Measurements from ENCODE around the gene RXYLT1. TPM values are rescaled to one million over a fixed set of nuclear protein-coding genes. Genes with fewer than 3 reads are reported as not detected.

The RXYLT1 gene
- total RNA-seq, 1 donor = 20.7 TPM

DNA sequence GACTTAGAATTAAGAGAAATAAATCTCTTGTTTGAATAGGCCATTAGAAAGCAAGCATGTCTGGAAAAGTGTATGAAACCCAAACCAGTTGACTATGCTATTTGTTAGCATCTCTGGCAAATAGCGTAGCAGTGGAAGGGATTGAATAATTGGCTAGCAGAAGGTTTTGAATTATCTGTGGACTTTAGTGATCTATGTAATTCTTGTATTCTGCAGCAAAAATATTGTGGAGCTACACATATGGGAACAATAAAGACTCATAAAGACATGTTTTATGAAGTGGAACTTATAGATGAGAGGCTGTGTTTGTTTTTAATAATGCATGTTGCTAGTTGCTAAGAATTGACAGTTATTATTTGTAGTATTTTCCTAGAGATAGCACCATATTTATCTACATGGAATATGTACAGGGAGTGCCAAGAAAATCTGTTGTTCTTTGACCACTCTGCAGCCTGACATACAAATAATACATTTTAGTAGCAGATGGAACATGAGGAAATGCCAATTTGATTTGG is 69.5 kb downstream of the RXYLT1 start:
- H3K4me3 ChIP-seq (ENCODE audit: low read depth, low read length) = no peak overlapping the region
- DNase-seq (ENCODE audit: low read depth) = no peak
- TF ChIP-seq, protein P1, sequence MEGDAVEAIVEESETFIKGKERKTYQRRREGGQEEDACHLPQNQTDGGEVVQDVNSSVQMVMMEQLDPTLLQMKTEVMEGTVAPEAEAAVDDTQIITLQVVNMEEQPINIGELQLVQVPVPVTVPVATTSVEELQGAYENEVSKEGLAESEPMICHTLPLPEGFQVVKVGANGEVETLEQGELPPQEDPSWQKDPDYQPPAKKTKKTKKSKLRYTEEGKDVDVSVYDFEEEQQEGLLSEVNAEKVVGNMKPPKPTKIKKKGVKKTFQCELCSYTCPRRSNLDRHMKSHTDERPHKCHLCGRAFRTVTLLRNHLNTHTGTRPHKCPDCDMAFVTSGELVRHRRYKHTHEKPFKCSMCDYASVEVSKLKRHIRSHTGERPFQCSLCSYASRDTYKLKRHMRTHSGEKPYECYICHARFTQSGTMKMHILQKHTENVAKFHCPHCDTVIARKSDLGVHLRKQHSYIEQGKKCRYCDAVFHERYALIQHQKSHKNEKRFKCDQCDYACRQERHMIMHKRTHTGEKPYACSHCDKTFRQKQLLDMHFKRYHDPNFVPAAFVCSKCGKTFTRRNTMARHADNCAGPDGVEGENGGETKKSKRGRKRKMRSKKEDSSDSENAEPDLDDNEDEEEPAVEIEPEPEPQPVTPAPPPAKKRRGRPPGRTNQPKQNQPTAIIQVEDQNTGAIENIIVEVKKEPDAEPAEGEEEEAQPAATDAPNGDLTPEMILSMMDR (IDR thresholded peaks at IDR 0.05; ENCODE audit: insufficient read depth, low read depth, low read length) = no peak

DNA sequence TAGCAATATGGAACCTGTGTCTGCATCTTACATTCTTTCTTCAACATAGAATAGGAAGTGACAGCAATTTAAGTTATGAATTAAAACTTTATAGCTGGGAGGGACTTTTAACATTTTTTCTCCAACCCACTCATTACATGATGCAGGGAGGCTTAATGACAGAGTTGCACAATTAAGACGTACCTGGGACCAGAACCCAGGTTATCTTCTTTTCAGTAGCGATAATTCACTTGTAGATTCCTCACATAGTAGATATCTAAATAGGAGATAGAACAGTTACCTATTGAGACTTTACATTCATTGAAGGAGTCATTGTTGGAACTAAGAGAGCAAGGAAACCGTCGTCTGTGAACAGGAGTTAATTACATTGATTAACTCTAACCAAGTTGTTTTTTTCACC is 69.9 kb downstream of the RXYLT1 start:
- H3K4me3 ChIP-seq (ENCODE audit: low read depth, low read length) = no peak overlapping the region
- TF ChIP-seq, protein P1 (IDR thresholded peaks at IDR 0.05; ENCODE audit: insufficient read depth, low read depth, low read length) = no peak
- no peak for DNase-seq (ENCODE audit: low read depth)

DNA sequence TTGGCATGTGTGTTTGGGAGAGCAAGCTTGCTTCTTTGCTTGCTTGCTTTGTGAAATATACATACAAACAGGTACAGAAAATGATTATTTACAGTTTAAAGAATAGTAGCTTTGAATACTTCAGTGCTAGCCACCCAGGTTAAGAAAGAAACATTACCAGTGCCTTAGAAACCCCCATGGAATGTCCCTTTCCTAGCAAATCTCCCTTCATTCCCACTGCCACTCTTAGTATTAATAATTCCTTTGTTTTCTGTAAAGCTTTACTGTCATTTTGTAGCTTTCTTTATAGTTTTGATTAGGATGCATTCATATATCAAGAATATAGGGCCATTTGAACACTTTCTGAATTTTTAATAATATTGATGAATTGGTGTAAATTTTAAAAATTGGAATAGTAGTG is 74.3 kb downstream of the RXYLT1 start:
- TF ChIP-seq, protein P1 (IDR thresholded peaks at IDR 0.05; ENCODE audit: insufficient read depth, low read depth, low read length) = no peak
- DNase-seq (ENCODE audit: low read depth) = no peak
- H3K4me3 ChIP-seq (ENCODE audit: low read depth, low read length) = no peak overlapping the region

DNA sequence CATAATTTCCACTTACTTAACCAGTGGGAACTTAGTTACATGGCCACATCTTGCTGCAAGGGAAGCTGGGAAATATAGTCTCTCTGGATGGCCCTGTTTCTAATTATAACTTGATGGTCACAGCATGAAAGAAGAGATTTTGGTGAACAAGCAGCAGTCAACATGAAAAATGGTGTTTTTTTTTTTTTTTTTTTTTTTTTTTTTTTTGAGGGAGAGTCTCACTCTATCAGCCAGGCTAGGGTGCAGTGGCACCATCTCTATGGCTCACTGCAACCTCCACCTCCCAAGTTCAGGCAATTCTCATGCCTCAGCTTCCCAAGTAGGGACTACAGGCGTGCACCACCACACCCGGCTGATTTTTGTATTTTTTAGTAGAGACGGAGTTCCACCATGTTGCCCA is 75.6 kb downstream of the RXYLT1 start:
- TF ChIP-seq, protein P1 (IDR thresholded peaks at IDR 0.05; ENCODE audit: insufficient read depth, low read depth, low read length) = no peak
- H3K4me3 ChIP-seq (ENCODE audit: low read depth, low read length) = no peak overlapping the region
- no peak for DNase-seq (ENCODE audit: low read depth)

DNA sequence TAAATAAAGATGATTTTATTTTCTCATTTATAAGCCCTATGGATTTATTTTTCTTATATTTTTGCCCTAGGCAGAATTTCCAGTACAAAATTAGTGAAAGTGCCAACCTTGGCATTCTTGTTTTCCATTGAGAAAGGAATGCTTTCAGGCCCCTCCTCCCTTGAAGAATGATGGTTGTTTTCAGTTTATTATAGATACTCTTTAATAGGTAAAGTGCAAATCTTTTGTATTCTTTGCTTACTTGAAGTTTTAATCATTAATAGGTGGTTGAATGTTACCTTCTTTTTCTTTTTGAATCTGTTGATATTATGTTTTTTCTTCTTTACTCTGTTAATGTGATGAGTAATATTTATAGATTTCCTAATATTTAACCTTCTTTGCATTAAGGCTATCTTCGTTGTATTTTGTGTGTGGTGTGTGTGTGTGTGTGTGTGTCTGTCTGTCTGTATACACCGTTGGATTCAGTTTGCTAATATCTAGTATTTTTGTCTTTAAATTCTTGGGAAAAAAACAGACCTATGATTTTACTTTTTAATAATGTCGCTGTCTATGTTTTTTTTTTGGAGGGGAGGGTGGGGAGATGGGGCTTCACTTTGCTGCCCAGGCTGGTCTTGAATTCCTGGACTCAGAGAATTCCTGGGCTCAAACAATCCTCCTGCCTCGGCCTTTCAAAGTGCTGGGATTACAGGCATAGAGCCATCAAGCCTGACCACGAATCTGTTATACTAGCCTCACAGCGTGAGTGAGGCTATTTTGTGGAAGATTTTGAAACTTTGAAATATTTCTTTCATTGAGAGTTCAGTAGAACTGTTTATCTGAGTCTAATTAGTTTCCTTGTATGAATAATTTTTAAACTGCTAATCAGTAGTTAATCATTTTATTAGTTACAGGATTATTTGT is 78.3 kb downstream of the RXYLT1 start:
- no peak overlapping the region for H3K4me3 ChIP-seq (ENCODE audit: low read depth, low read length)
- DNase-seq (ENCODE audit: low read depth) = no peak
- TF ChIP-seq, protein P1 (IDR thresholded peaks at IDR 0.05; ENCODE audit: insufficient read depth, low read depth, low read length) = no peak

Small RNA genes within 50 kb of the gene (small RNA-seq; reads per million reads assigned to genes)
- not detected for gene AC084357.1

Other genes with a start within 250 kb of the RXYLT1 start
- gene DPY19L2, start 111.4 kb upstream of the RXYLT1 start, total RNA-seq = 9.0 and 11.2 TPM in 2 replicates
- gene SRGAP1, start 64.8 kb downstream of the RXYLT1 start, total RNA-seq = 14.5 and 18.1 TPM in 2 replicates